Vagina (tissue), 2 donors: Measurements from ENCODE around the gene HES4.

Experiments
- CTCF ChIP-seq, 3 experiments: fragments of 450-650 bp in 2 of 3; fragments of 200-600 bp in 1 of 3; sonication (generic) in 1 of 3; IDR thresholded peaks; one replicate each; pipeline ENCODE4 v1.5.1; 2017 to 2019; ENCODE audit warnings: antibody characterized with exemption in 3 of 3, mild to moderate bottlenecking in 2 of 3, moderate library complexity in 2 of 3
- POLR2A ChIP-seq, 2 donors: fragments of 450-650 bp; IDR thresholded peaks; one replicate each; pipeline ENCODE4 v1.6.1; 2017; ENCODE audit warnings: antibody characterized with exemption in 2 of 2, mild to moderate bottlenecking in 2 of 2, moderate library complexity in 2 of 2
- POLR2AphosphoS5 ChIP-seq, 2 donors: sonication (generic); formaldehyde crosslinking; IDR thresholded peaks; one replicate each; pipeline ENCODE4 v1.9.0; 2017; ENCODE audit warnings: antibody characterized with exemption in 2 of 2, mild to moderate bottlenecking in 2 of 2, low read depth in 1 of 2; ENCODE audit not compliant: insufficient read depth in 1 of 2

- TF ChIP-seq CTCF (IDR thresholded peaks at IDR 0.05), result no peak
- TF ChIP-seq POLR2AphosphoS5 (IDR thresholded peaks at IDR 0.05; ENCODE audit: insufficient read depth in 1 of 2, low read depth in 1 of 2), result no peak
- TF ChIP-seq POLR2A (IDR thresholded peaks at IDR 0.05), result no peak
Observed at GRCh38 chr1:974687-975328, 25.1 kb downstream of the HES4 start.
